Type B pancreatic cell (in vitro differentiated cells): ENCODE measurements around the gene MED26. TPM values are rescaled to one million over a fixed set of nuclear protein-coding genes. Genes with fewer than 3 reads are reported as not detected.

ENCODE experiments used
- DNase-seq: peaks from one replicate; pipeline ENCODE4 v3.0.0; 2021; ENCODE audit warnings: mixed read lengths; ENCODE audit not compliant: unreplicated experiment; ENCODE audit errors: extremely low spot score
- H3K27ac Mint-ChIP-seq: 2 replicates; pipeline ENCODE4 v1.8.0; 2021; ENCODE audit warnings: mild to moderate bottlenecking, mixed read lengths
- H3K27me3 Mint-ChIP-seq: 2 replicates; pipeline ENCODE4 v1.8.0; 2021; ENCODE audit warnings: mixed read lengths
- H3K36me3 Mint-ChIP-seq: 2 replicates; pipeline ENCODE4 v1.8.0; 2021; ENCODE audit warnings: mixed read lengths
- H3K4me1 Mint-ChIP-seq: one replicate; pipeline ENCODE4 v1.8.0; 2021; ENCODE audit warnings: mixed read lengths; ENCODE audit not compliant: unreplicated experiment
- H3K4me3 Mint-ChIP-seq: 2 replicates; pipeline ENCODE4 v1.8.0; 2021; ENCODE audit warnings: mild to moderate bottlenecking, mixed read lengths
- H3K9me3 Mint-ChIP-seq: 2 replicates; pipeline ENCODE4 v1.8.0; 2021; ENCODE audit warnings: mixed read lengths
- total RNA-seq: library from RNA; stranded (reverse); gene quantifications from 2 replicates; pipeline ENCODE4 v1.2.1, GENCODE V29; 2021; ENCODE audit warnings: low replicate concordance
- TF ChIP-seq, protein P1 (sequence below): fragments of 200-600 bp; sonication (generic); conservative IDR thresholded peaks from 2 replicates; pipeline ENCODE4 v1.5.0; 2021; ENCODE audit warnings: antibody characterized with exemption, mild to moderate bottlenecking

MED26 gene
- total RNA-seq, 1 donor from 2014 or later: 12.5 TPM

DNA sequence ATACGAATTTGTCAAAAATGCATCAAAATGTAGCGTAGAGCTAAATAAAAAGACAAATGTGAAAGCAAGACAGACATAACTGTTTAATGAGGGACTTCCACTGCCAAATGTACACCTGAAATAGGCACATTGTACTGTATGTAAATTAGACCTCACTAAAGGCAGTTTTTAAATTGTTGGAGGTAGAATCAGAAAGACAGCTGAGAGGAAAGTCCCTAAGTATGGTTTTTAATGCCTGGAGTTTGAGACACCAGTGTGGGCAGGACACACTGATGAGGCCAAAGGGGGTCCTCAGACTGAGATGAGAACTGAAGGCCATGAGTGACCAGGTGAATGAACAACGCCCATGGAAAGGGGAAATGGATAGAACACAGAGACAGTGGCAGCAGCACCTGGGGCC is 22.9 kb downstream of the MED26 start:
- Mint-ChIP-seq H3K4me3 (no peak overlapping the region), H3K36me3 (no peaks in the 10 kb centered on the region), H3K27ac (no peak overlapping the region)

DNA sequence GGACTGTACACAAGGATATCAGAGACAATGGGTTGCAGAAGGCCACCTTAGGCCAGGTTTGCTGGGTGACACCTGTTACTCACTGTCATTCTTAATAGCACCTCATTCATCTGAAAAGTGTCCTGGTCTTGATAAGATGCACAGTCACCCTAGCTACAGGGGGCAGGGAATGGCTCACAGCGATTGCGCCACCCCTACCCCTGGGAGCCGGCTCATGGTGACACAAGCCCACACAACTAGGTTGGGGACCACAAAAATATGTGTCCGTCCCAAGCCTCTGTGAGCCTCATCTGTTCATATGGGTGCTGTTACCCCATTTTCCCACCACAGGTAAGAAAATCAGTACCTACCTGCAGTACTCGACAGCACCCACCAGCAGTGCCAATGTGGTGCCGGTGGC is 23.4 kb downstream of the MED26 start:
- Mint-ChIP-seq H3K27me3 (no peaks in the 10 kb centered on the region), H3K9me3 (no peaks in the 10 kb centered on the region), H3K27ac (no peak overlapping the region), H3K4me3 (no peak overlapping the region), H3K36me3 (no peaks in the 10 kb centered on the region), H3K4me1 (peaks cover 19% of the 10 kb centered on the region)
- DNase-seq: no peak
- TF ChIP-seq, protein P1, sequence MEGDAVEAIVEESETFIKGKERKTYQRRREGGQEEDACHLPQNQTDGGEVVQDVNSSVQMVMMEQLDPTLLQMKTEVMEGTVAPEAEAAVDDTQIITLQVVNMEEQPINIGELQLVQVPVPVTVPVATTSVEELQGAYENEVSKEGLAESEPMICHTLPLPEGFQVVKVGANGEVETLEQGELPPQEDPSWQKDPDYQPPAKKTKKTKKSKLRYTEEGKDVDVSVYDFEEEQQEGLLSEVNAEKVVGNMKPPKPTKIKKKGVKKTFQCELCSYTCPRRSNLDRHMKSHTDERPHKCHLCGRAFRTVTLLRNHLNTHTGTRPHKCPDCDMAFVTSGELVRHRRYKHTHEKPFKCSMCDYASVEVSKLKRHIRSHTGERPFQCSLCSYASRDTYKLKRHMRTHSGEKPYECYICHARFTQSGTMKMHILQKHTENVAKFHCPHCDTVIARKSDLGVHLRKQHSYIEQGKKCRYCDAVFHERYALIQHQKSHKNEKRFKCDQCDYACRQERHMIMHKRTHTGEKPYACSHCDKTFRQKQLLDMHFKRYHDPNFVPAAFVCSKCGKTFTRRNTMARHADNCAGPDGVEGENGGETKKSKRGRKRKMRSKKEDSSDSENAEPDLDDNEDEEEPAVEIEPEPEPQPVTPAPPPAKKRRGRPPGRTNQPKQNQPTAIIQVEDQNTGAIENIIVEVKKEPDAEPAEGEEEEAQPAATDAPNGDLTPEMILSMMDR: no peak

More for the DNA sequence above, 22.9 kb downstream of the MED26 start:
- TF ChIP-seq, protein P1: no peak
- Mint-ChIP-seq H3K4me1 (peaks cover 18% of the 10 kb centered on the region), H3K9me3 (no peaks in the 10 kb centered on the region), H3K27me3 (no peaks in the 10 kb centered on the region)
- DNase-seq: no peak

DNA sequence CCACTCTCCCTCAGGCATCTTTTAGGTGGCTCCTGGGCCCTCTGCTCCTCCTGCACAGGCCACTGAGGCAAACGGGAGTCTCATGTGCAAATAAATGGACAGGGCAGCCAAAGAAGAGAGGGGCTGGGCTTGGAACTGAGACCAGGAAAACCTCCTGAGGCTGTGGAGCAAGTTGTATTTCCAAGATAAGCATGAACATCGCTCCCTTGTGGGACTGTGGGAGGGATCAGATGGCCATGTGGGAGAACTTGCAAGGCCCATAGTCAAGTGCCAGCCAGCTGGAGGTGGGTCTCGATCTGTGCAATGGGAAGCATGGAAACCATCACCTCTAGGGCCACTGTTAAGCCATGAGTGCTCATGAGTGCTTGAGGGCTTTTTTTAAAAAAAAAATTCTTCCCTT is 24.9 kb downstream of the MED26 start:
- H3K27me3 Mint-ChIP-seq: no peaks in the 10 kb centered on the region
- TF ChIP-seq, protein P1: no peak
- no peak overlapping the region for H3K4me3 Mint-ChIP-seq
- H3K36me3 Mint-ChIP-seq: no peaks in the 10 kb centered on the region
- H3K4me1 Mint-ChIP-seq: peaks cover 28% of the 10 kb centered on the region
- no peak for DNase-seq
- no peaks in the 10 kb centered on the region for H3K9me3 Mint-ChIP-seq
- H3K27ac Mint-ChIP-seq: no peak overlapping the region

DNA sequence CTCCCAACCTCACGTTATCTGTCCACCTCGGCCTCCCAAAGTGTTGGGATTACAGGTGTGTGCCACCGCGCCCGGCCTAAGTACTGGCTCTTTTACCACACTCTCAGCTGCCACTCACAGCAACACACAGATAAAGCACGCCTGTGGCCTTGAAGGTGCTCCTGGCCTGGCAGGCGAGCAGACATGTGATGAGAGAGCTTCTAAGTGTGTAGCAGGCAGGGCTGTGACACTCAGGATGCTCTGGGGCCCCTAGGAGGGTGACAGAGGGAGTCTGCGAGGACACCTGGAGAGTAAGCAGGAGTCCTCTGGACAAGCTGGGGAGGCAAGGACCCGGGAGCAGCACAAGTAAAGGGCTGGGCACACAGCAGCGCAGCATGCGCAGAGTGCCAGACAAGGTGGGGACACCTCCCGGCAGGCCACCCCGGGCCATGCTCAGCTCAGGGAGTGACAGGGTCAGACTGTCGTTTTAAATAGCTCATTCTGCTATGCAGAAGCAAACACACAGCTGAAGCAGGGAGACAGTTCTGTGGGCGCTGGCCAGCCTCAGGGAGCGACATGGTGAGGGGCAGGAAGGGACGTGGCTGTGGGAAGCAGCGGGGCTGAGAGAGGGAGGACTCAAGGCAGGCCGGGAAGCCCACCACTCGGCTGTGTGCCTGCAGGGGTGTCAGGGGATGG is 26.5 kb downstream of the MED26 start:
- Mint-ChIP-seq H3K9me3 (no peaks in the 10 kb centered on the region), H3K36me3 (no peaks in the 10 kb centered on the region), H3K27me3 (no peaks in the 10 kb centered on the region), H3K4me1 (peaks cover 28% of the 10 kb centered on the region), H3K27ac (no peak overlapping the region), H3K4me3 (no peak overlapping the region)
- TF ChIP-seq, protein P1: no peak
- DNase-seq: no peak

DNA sequence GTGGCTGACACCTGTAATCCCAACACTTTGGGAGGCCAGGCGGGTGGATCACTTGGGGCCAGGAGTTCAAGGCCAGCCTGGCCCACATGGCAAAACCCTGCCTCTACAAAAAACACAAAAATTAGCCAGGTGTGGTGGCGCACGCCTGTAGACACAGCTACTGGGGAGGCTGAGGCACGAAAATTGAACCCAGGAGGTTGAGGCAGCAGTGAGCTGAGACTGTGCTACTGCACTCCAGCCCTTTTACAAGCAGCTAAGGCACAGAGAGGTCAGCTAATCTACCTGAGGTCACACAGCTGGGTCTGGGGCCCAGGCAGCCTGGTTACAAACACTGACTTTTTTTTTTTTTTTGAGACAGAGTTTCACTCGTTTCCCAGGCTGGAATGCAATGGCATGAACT is 27.2 kb downstream of the MED26 start:
- TF ChIP-seq, protein P1: no peak
- Mint-ChIP-seq H3K27me3 (no peaks in the 10 kb centered on the region), H3K27ac (no peak overlapping the region), H3K36me3 (no peaks in the 10 kb centered on the region), H3K9me3 (no peaks in the 10 kb centered on the region), H3K4me3 (no peak overlapping the region), H3K4me1 (peaks cover 26% of the 10 kb centered on the region)
- no peak for DNase-seq
